Cerebellar nuclear complex (tissue), 1 donor: ENCODE data around the gene AGPS.

Experiments used
- DNase-seq, 2 experiments: peaks; one replicate each; lab custom pipeline; 2025; lab: John Stamatoyannopoulos, UW

The AGPS gene

GRCh38 chr2:177586154-177586553 lies 193.6 kb downstream of the AGPS start:
- no peak for DNase-seq

- DNase-seq: no peak
Measured at GRCh38 chr2:177587371-177587770, 194.8 kb downstream of the AGPS start.

- DNase-seq: no peak
Measured at GRCh38 chr2:177588671-177589070, 196.1 kb downstream of the AGPS start.

GRCh38 chr2:177589186-177589585 lies 196.6 kb downstream of the AGPS start:
- no peak for DNase-seq

- no peak for DNase-seq
Measured at GRCh38 chr2:177592397-177592796, 199.8 kb downstream of the AGPS start.

GRCh38 chr2:177592945-177593344 lies 200.4 kb downstream of the AGPS start:
- DNase-seq: no peak

GRCh38 chr2:177593402-177593801 lies 200.8 kb downstream of the AGPS start:
- no peak for DNase-seq
